Measurements from ENCODE around the gene TBC1D4. TPM values are rescaled to one million over a fixed set of nuclear protein-coding genes. Genes with fewer than 3 reads are reported as not detected.

The TBC1D4 gene
- total RNA-seq, 4 donors from 2014 or later: 49.9 to 279 (median 211) TPM

GRCh38 chr13:75482820-75483079, 781 bp upstream of the TBC1D4 start:
- Histone ChIP-seq H3K27me3 (no peaks in the 10 kb centered on the region), H3K4me1 (peaks cover 17 to 42% of the 10 kb centered on the region in 2 donors), H3K4me3 (peak overlapping the region; percentile 85 to 95 (median 94)), H3K36me3 (no peaks in the 10 kb centered on the region), H3K27ac (peak overlapping the region; percentile 90 to 98 (median 93)), H3K9me3 (no peaks in the 10 kb centered on the region)
- DNase-seq (no peak), ATAC-seq (no peak)
- in situ Hi-C loops (cut with MboI; ENCODE audit: low sequenced_read_pairs in 4 of 4): loop anchor here in 1 of 4 donors (5.0 kb wide), 1 partner anchor 115 kb away; no protein-coding TSS in a partner anchor
- intact Hi-C loops (cut with DNase I; ENCODE audit: low total_unique reads): loop anchor here (1.0 to 5.0 kb wide), 3 partner anchors 110 to 165 kb away; no protein-coding TSS in a partner anchor
- no peak for TF ChIP-seq POLR2A (IDR thresholded peaks at IDR 0.05)
- TF ChIP-seq CTCF (IDR thresholded peaks at IDR 0.05 in 4 of 5, conservative IDR thresholded peaks at IDR 0.05 in 1 of 5): peak in 1 of 5 experiments; percentile 5

GRCh38 chr13:75481176-75482069, 546 bp downstream of the TBC1D4 start:
- Histone ChIP-seq H3K4me3 (peak overlapping the region; percentile 85 to 95 (median 94)), H3K4me1 (peaks cover 30 to 55% of the 10 kb centered on the region in 2 donors), H3K36me3 (no peaks in the 10 kb centered on the region), H3K27ac (peak overlapping the region; percentile 90 to 98 (median 93)), H3K9me3 (no peaks in the 10 kb centered on the region), H3K27me3 (no peaks in the 10 kb centered on the region)
- in situ Hi-C loops (cut with MboI; ENCODE audit: low sequenced_read_pairs in 4 of 4) (loop anchor here in 1 of 4 donors (5.0 kb wide), 1 partner anchor 114 kb away; no protein-coding TSS in a partner anchor), intact Hi-C loops (cut with DNase I; ENCODE audit: low total_unique reads) (loop anchor here (1.0 to 5.0 kb wide), 4 partner anchors 67 to 164 kb away; partner anchors contain the start of gene UCHL3)
- ATAC-seq (peak; percentile 25 to 49), DNase-seq (peak; percentile 22 to 42)
- TF ChIP-seq POLR2A (IDR thresholded peaks at IDR 0.05) (no peak), CTCF (IDR thresholded peaks at IDR 0.05 in 4 of 5, conservative IDR thresholded peaks at IDR 0.05 in 1 of 5) (peak in 1 of 5 experiments; percentile 9)

DNA sequence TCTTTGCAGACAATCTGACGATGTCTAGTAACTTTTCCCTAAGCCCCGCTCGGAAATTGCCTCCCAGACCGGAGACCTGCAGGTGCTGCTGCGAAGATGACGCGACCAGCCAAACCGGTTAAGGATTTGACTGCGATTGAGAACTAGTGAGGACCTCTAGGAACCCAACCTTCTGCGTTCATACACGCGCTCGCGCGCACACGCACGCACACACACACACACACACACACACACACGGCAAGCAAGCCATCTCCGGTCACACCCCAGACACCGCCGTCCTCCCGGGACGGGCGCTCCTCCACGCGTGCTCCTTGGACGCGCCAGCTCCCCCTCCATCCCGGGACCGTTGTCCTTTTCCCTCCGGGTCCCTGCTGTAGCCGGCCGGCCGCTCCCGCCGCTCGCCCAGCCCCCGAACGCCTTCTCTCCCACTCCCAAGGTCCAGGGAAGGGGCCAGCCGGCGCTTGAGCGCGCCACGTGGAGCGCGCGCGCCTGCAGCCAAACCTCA, 1.2 kb downstream of the TBC1D4 start:
- H3K4me3 ChIP-seq: peak overlapping the region; percentile 85 to 95 (median 94)
- H3K4me1 ChIP-seq: peaks cover 37 to 54% of the 10 kb centered on the region in 2 donors
- ATAC-seq: peak; percentile 55 to 60
- H3K36me3 ChIP-seq: no peaks in the 10 kb centered on the region
- peak overlapping the region; percentile 90 to 98 (median 93) for H3K27ac ChIP-seq
- no peaks in the 10 kb centered on the region for H3K9me3 ChIP-seq
- intact Hi-C loops (cut with DNase I; ENCODE audit: low total_unique reads) (loop anchor here (2.0 to 5.0 kb wide), 2 partner anchors 68 to 163 kb away; partner anchors contain the start of gene UCHL3), in situ Hi-C loops (cut with MboI; ENCODE audit: low sequenced_read_pairs in 4 of 4) (loop anchor here in 1 of 4 donors (5.0 kb wide), 1 partner anchor 113 kb away; no protein-coding TSS in a partner anchor)
- DNase-seq: peak; percentile 81 to 83
- H3K27me3 ChIP-seq: no peaks in the 10 kb centered on the region
- TF ChIP-seq POLR2A (IDR thresholded peaks at IDR 0.05) (peak; percentile 52 to 89), CTCF (IDR thresholded peaks at IDR 0.05 in 4 of 5, conservative IDR thresholded peaks at IDR 0.05 in 1 of 5) (no peak)

- no peak for TF ChIP-seq CTCF (IDR thresholded peaks at IDR 0.05 in 4 of 5, conservative IDR thresholded peaks at IDR 0.05 in 1 of 5)
- TF ChIP-seq POLR2A (IDR thresholded peaks at IDR 0.05): no peak
Measured at GRCh38 chr13:75479102-75479740, 2.7 kb downstream of the TBC1D4 start.

More at GRCh38 chr13:75479102-75479740, 2.7 kb downstream of the TBC1D4 start:
- peaks cover 43 to 51% of the 10 kb centered on the region in 2 donors for H3K4me1 ChIP-seq
- peak overlapping the region; percentile 85 to 95 (median 94) for H3K4me3 ChIP-seq
- no peak for ATAC-seq
- no peak for DNase-seq
- no peaks in the 10 kb centered on the region for H3K9me3 ChIP-seq
- in situ Hi-C loops (cut with MboI; ENCODE audit: low sequenced_read_pairs in 4 of 4): loop anchor here in 2 of 4 donors (5.0 kb wide), 1 partner anchor 107 kb away; no protein-coding TSS in a partner anchor
- intact Hi-C loops (cut with DNase I; ENCODE audit: low total_unique reads): loop anchor here (2.0 kb wide), 1 partner anchor 74 kb away; no protein-coding TSS in a partner anchor
- H3K27me3 ChIP-seq: no peaks in the 10 kb centered on the region
- H3K27ac ChIP-seq: peak overlapping the region; percentile 90 to 98 (median 93)
- no peaks in the 10 kb centered on the region for H3K36me3 ChIP-seq
